ENCODE data around the gene HNRNPL. TPM values are rescaled to one million over a fixed set of nuclear protein-coding genes. Genes with fewer than 3 reads are reported as not detected.

Gene HNRNPL
- total and polyA plus RNA-seq, 2 of the 8 experiments (the other 6 are each of a cell fraction or from before 2014, with no cell fraction given), result 404 to 779 TPM

GRCh38 chr19:38894968-38895367, 45.2 kb upstream of the HNRNPL start (continued):
- TF ChIP-seq, protein P1, sequence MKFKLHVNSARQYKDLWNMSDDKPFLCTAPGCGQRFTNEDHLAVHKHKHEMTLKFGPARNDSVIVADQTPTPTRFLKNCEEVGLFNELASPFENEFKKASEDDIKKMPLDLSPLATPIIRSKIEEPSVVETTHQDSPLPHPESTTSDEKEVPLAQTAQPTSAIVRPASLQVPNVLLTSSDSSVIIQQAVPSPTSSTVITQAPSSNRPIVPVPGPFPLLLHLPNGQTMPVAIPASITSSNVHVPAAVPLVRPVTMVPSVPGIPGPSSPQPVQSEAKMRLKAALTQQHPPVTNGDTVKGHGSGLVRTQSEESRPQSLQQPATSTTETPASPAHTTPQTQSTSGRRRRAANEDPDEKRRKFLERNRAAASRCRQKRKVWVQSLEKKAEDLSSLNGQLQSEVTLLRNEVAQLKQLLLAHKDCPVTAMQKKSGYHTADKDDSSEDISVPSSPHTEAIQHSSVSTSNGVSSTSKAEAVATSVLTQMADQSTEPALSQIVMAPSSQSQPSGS (IDR thresholded peaks at IDR 0.05; ENCODE audit: low read length), result no peak
- TF ChIP-seq ZNF274 (IDR thresholded peaks at IDR 0.05; ENCODE audit: borderline replicate concordance, extremely low read depth, low read length), result no peak
- TF ChIP-seq POU5F1 (IDR thresholded peaks at IDR 0.05; ENCODE audit: low read depth, low read length), result no peak
- TF ChIP-seq RAD21 (IDR thresholded peaks at IDR 0.05 in 1 of 2, conservative IDR thresholded peaks at IDR 0.05 in 1 of 2; ENCODE audit: low read depth in 2 of 2, low read length in 2 of 2), result no peak
- no peak for TF ChIP-seq SP4 (IDR thresholded peaks at IDR 0.05; ENCODE audit: low read length)

Measured in H1 (cell line).